Fibroblast of skin of abdomen (primary cell): Measurements from ENCODE around the gene MIER3. TPM values are rescaled to one million over a fixed set of nuclear protein-coding genes. Genes with fewer than 3 reads are reported as not detected.
"Not testable (repeated sequence)": the region's sequence is repeated elsewhere in the genome, so short reads cannot be mapped to it uniquely, and the experiment has no call there.

ENCODE experiments used
- DNase-seq: peaks from one replicate; pipeline ENCODE4 v3.0.0-alpha.2; 2013
- polyA plus RNA-seq, 2 experiments: library from polyadenylated mRNA; unstranded; fragments of 120-200 nt; gene quantifications; one replicate each; pipeline ENCODE4 v1.2.1, GENCODE V29; 2013; ENCODE audit not compliant: insufficient read length in 2 of 2

MIER3 gene
- 11.1 TPM for polyA plus RNA-seq (2013, experiment 1 of 2; ENCODE audit: insufficient read length)
- polyA plus RNA-seq (2013, experiment 2 of 2; ENCODE audit: insufficient read length) = 10.9 TPM

GRCh38 chr5:56951946-56952691 is at the start of gene MIER3:
TSS of gene MIER3 (minus strand) at chr5:56952123. CDS start at chr5:56952102, 21 bp downstream.
- peak; percentile 78 for DNase-seq

DNA sequence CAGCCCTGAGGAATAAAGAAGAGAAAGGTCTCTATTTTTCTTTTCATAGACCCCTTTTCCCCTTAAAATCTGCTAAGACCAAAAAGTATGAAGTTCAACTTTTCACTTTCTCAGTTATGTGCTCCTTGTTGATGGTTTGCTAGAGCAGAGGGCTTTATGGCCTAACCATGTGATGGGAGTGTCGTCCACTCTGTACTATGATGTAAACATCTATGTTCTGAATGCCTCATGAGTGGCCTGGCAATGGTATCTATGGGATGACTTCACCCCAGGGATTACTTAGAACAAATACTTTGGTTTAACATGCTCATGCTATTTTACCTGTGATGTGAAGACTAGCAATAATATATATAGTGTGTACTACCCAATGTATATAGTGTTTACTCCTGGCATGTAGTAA is 43.7 kb upstream of the MIER3 start:
- DNase-seq = no peak

GRCh38 chr5:56993241-56993640 is 41.3 kb upstream of the MIER3 start:
- no peak for DNase-seq

DNA sequence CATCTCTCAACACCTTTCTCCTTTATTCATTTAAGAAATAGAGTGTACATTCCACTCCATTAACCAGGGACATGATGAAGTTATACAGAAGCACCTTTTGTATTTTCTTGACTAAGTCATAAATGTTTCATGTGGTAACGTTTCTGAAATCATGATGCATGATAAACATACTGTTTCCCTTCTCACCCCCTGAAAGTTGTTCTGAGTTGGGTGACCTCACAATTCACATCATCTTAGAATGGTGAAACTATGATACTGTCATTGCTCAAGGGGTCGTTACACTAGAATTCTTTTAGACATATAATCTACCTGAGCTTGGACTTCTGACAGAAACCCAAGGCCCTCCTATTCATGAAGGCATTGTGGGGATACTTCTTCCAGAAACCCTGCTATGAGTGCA is 37.8 kb upstream of the MIER3 start:
- no peak for DNase-seq

GRCh38 chr5:56988490-56988889 is 36.6 kb upstream of the MIER3 start:
- no peak for DNase-seq

DNA sequence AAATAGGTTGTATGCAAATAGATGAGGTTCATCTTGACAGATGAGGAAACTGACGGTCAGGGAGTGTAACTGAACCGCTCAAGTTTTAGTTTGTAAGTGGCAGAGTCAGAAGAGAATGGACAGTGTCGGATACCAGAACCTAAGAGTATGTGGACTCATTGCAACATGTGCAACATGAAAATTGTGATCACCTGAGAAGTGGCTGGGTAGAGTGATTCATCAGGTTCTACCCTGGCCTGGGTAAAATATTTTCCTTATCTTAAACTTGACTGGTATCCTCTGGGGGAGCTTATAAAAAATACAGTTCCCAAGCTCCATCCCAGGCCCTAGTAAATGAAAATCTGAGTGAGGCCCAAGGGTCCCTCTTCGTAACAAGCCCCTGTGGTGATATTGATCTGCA is 35.2 kb upstream of the MIER3 start:
- no peak for DNase-seq

GRCh38 chr5:56986626-56986947 is 34.7 kb upstream of the MIER3 start:
- no peak for DNase-seq

DNA sequence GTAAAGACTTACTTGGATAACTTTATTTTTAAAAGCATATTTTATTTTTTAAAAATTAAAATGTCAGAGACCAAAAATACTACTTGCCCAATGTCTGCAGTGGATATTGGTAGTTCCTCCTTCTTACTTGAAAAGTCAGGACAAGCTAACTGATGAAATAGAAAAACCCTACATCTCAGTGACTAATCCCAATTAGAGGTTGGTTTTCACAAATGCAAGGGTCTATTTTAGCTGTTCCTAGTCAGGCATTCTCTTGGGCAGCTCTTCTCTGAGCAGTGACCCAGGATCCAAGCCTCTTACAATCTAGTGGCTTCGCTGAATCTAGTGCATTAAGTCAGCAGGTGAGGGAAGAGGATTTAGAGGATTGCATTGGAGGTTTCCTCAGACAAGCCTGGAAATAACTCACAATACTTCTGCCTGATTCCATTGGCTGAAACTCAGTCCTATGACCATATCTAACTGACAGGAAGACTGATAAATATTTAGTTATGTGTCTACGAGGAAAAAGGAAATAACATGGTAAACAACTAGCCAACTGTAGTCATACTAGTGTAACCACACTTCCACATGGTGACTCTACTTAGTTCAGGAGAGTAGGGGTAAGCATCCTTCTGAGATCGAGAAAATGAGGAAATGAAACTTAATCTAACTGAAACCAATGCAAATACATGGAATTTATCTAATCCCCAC is 34.2 kb upstream of the MIER3 start:
- no peak for DNase-seq

DNA sequence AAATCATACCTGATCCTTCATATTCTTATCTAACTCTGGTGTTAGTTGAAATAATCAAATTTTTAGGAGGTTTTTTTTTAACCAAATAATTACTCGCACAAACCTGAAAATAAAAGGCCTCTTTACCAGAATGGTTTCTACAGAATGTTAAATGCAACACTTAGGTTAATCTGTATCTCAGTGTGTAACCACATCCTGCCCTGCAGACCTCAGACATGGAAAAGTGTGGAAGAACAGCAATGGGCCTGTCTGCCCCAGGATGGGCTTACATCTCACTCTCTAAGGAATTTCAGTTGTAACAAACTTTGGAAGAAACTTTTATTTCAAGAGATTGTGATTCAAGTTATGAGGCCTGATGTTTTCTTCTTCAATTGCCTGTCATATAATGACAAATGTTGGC is 32.5 kb upstream of the MIER3 start:
- no peak for DNase-seq

DNA sequence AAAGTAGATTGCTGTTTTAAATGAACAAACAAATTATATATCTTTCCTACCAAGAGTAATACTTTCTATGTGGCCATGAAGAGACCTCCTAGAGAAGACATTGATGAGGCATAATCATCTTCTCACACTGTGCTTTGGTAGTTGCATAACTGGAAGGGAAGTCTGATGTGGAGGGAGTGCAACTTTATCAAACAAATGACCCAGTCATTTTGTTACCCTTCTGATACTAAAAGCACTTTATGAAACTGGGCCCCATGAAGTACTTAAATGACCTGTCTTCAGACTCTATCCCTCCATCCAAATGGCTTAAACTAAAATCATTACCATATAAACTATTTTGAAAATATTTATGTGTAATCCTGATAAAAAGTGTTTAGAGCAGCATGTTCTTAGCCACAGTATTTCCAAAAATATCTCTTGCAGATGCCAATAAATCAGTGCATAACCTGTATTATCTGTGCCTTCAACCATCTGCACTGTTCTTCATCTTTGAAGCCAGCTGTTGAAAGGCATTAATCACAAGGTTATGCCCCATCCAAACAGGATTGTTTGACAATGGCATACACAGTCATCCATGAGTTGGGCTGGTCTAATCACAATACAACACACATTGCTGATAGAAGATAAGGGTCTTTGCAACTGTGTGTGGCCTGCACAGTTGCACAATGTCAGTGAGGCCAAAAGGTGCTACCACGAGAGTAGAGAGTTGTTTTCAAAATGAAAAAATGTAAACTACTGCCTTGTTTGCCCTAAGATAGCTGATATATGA is 31.9 kb upstream of the MIER3 start:
- DNase-seq = no peak

DNA sequence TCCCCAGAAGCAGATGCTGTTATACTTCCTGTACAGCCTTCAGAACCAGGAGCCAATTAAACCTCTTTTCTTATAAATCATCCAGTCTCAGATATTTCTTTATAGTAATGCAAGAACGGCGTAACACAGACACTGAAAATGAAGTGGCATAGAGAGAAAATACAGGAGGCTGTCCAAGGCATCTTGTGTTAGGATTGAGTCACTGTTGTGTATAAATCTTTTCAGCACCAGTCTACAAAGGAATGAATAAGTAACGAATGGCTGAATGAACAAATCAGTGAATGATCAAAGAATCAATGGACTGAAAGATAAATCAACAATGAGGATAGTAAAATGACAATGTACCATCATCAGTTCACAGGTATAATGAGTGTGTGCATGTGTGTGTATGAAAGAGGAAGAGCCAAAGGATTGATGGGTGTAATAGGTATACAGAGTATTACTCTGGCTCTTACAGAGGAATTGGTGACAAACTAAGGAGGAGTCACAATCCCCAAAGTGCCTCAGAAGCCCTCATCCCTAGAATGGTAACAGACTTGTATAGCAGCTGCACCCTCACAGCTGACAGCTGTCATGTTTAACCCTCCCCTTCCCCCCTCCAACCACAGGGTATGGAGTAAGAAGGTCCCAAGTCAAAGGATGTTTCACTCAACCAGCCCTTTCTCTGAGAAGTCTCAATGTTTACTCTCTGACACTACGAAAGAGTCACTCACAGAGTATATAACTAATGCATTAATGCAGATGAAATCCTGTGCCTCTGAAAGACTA is 29.8 kb upstream of the MIER3 start:
- DNase-seq = no peak

GRCh38 chr5:56979968-56980367 is 28.0 kb upstream of the MIER3 start:
- DNase-seq = no peak

- DNase-seq = not testable (repeated sequence)
These were observed 27.6 kb upstream of the MIER3 start for GRCh38 chr5:56979526-56979925.

- DNase-seq = no peak
These were observed 25.9 kb upstream of the MIER3 start for GRCh38 chr5:56977822-56978221.

- no peak for DNase-seq
These were observed 25.1 kb upstream of the MIER3 start for GRCh38 chr5:56977021-56977420.

GRCh38 chr5:56974241-56974640 is 22.3 kb upstream of the MIER3 start:
- DNase-seq = no peak

- no peak for DNase-seq
These were observed 21.6 kb upstream of the MIER3 start for GRCh38 chr5:56973473-56973872.

DNA sequence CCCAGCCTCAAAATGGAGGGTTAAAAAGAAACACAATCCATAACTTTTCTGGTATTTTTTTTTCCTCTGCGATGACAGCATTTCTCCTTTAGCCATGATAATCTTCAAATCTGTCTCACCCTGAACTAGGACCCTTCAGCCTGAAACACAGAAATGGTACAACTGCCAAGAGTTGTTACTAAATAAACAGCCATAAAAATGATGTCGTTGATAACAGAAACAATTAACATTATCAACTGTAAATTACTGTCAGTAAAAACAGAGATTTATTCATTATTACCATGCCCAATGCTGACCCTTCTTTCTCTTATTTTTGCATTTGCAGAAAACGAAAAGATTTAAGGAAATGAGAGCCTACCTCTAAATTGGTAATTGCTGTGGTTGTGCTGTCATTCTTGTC is 19.4 kb upstream of the MIER3 start:
- no peak for DNase-seq

GRCh38 chr5:56964173-56964572 is 12.2 kb upstream of the MIER3 start:
- DNase-seq = no peak

DNA sequence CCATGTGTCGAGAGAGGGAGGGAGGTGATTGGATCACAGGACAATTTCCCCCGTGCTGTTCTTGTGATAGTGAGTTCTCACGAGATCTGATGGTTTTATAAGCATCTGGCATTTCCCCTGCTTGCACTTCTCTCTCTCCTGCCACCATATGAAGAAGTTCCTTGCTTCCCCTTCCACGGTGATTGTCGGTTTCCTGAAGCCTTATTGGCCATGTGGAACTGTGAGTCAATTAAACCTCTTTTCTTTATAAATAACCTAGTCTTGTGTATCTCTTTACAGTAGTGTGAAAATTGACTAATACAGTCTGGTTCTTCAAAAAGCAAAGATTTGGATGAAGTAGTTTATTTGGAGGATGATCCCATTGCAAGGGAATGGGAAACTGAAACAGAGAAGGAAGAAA is 11.3 kb upstream of the MIER3 start:
- no peak for DNase-seq

GRCh38 chr5:56962286-56962685 is 10.4 kb upstream of the MIER3 start:
- no peak for DNase-seq

DNA sequence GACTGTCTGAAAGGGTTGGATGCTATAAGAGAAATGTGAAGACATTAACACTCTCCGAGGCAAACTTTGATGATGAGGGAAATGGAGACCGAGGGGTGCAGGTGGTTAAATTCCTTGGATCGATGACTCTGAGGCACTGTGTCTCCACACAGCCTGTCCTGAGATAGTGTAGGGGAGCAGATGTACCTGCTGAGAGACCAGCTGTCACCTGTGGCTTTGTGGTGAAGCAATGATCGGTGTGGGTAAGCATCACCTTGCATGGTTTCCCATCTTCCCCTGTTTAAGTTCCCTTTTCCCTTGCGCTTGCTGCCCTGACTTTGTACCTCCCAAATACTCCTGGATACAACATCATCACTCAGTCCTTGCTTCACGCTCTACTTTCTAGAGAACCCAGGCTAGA is 9.8 kb upstream of the MIER3 start:
- no peak for DNase-seq

DNA sequence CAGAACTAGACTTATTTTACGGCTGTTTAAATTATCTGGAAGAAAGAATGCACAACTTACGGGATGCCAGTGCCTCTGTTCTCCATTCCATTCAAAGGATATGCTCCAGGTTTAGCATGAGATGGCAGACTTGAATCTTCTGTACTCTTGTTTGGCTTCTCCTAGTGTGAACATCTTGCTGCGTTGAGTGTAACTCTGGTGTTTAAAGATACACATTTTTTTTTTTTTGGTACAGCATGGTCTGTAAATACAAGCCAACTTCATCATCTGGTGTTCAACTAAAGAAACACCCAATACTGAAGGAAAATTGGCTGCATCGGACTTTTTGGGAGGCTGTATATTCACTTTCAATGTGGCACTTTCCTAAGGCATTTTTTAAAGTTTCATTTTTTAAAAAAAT is 7.4 kb upstream of the MIER3 start:
- DNase-seq = no peak
